Endothelial cell of umbilical vein (primary cell): Measurements from ENCODE around the gene PAPPA. TPM values are rescaled to one million over a fixed set of nuclear protein-coding genes. Genes with fewer than 3 reads are reported as not detected.

Source experiments
- BruUV-seq: library from RNA; stranded (reverse); fragments of 400-500 nt; replicated peaks from 2 replicates; lab custom pipeline; 2021; lab: Mats Ljungman, UMichigan
- CTCF ChIA-PET: fragments of 300-600, 350-600 bp; sonication (Branson Sonifier 250); formaldehyde crosslinking; loops from one replicate; lab custom pipeline; 2021; ENCODE audit warnings: antibody characterized with exemption, inconsistent platforms; lab: Charles Lee
- POLR2A ChIA-PET: fragments of 300-600, 350-600 bp; sonication (Branson Sonifier 250); formaldehyde crosslinking; loops from one replicate; lab custom pipeline; 2021; ENCODE audit warnings: antibody characterized with exemption, inconsistent platforms; lab: Charles Lee
- DNase-seq: peaks from one replicate; pipeline ENCODE4 v3.0.0-alpha.2; 2011; ENCODE audit warnings: low read depth, low spot score
- FAIRE-seq: peaks from 2 replicates; lab custom pipeline; 2011; peaks lifted over from hg19 to GRCh38; lab: Jason Lieb, UNC
- H2AFZ ChIP-seq: 2 replicates; pipeline ENCODE4 v1.6.0; 2012; ENCODE audit warnings: low read depth, low read length, control low read depth, inconsistent platforms
- H3K27ac ChIP-seq: 2 replicates; pipeline ENCODE4 v1.5.1; 2011; ENCODE audit warnings: low read depth, mild to moderate bottlenecking, control low read depth, low read length, moderate library complexity; ENCODE audit not compliant: insufficient read depth
- H3K27me3 ChIP-seq, 2 experiments: 2 replicates each; pipeline versions ENCODE4 v1.6.0 to v1.6.1; 2011; ENCODE audit warnings: low read length in 2 of 2, mixed read lengths in 1 of 2; ENCODE audit not compliant: control insufficient read depth in 2 of 2, insufficient read depth in 2 of 2
- H3K36me3 ChIP-seq, 2 experiments: 2 replicates in 1 of 2; 3 replicates in 1 of 2; pipeline ENCODE4 v1.5.1; 2011; ENCODE audit warnings: low read length in 2 of 2, mild to moderate bottlenecking in 1 of 2, moderate library complexity in 1 of 2; ENCODE audit not compliant: control insufficient read depth in 2 of 2, insufficient read depth in 2 of 2; ENCODE audit errors: extremely low read depth in 1 of 2
- H3K4me1 ChIP-seq: 3 replicates; pipeline ENCODE4 v1.5.1; 2011; ENCODE audit warnings: mild to moderate bottlenecking, low read length; ENCODE audit not compliant: control insufficient read depth, insufficient read depth; ENCODE audit errors: extremely low read depth
- H3K4me2 ChIP-seq: 2 replicates; pipeline ENCODE4 v1.6.1; 2011; ENCODE audit warnings: low read length, control low read depth, mixed read lengths; ENCODE audit not compliant: insufficient read depth
- H3K4me3 ChIP-seq, 3 experiments: fragments of 200-600 bp in 1 of 3; sonication (generic), shearing (Covaris generic) in 1 of 3; replicated peaks in 1 of 3; 2 replicates each; pipeline ENCODE4 v1.5.1; 2011 to 2016; ENCODE audit warnings: control low read depth in 3 of 3, low read length in 3 of 3, mild to moderate bottlenecking in 2 of 3, inconsistent platforms in 1 of 3, low read depth in 1 of 3, moderate library complexity in 1 of 3; ENCODE audit not compliant: insufficient read depth in 1 of 3
- H3K79me2 ChIP-seq: 2 replicates; pipeline ENCODE4 v1.6.0; 2012; ENCODE audit warnings: low read length, inconsistent platforms; ENCODE audit not compliant: control insufficient read depth, insufficient read depth
- H3K9ac ChIP-seq: replicated peaks from 2 replicates; pipeline ENCODE3; 2011; ENCODE audit warnings: low read length, control low read depth; ENCODE audit not compliant: insufficient read depth; ENCODE audit errors: extremely low read depth
- H3K9me1 ChIP-seq: replicated peaks from 3 replicates; pipeline ENCODE4 v1.6.0; 2011; ENCODE audit warnings: mild to moderate bottlenecking, low read length; ENCODE audit not compliant: control insufficient read depth, insufficient read depth; ENCODE audit errors: extremely low read depth
- H3K9me3 ChIP-seq: replicated peaks from 2 replicates; pipeline ENCODE4 v1.5.1; 2012; ENCODE audit warnings: low read length, inconsistent platforms; ENCODE audit not compliant: control insufficient read depth, insufficient read depth
- H4K20me1 ChIP-seq: replicated peaks from 2 replicates; pipeline ENCODE3; 2011; ENCODE audit warnings: mild to moderate bottlenecking, low read length; ENCODE audit not compliant: control insufficient read depth, insufficient read depth; ENCODE audit errors: extremely low read depth
- EZH2 ChIP-seq: IDR thresholded peaks from 2 replicates; pipeline ENCODE4 v1.6.1; 2012; ENCODE audit warnings: borderline replicate concordance, low read depth, mild to moderate bottlenecking, moderate library complexity, low read length, inconsistent platforms; ENCODE audit not compliant: severe bottlenecking
- FOS ChIP-seq: IDR thresholded peaks from 2 replicates; pipeline ENCODE4 v1.6.1; 2011; ENCODE audit warnings: mild to moderate bottlenecking, low read length, moderate library complexity, borderline replicate concordance; ENCODE audit not compliant: insufficient read depth
- GATA2 ChIP-seq: IDR thresholded peaks from 2 replicates; pipeline ENCODE4 v1.7.0; 2011; ENCODE audit warnings: low read depth, mild to moderate bottlenecking, moderate library complexity, mixed read lengths, low read length; ENCODE audit not compliant: insufficient read length, insufficient read depth
- JUN ChIP-seq: IDR thresholded peaks from 2 replicates; pipeline ENCODE4 v1.6.1; 2011; ENCODE audit warnings: borderline replicate concordance, low read depth; ENCODE audit not compliant: insufficient read length, insufficient read depth
- MYC ChIP-seq: IDR thresholded peaks from one replicate; pipeline ENCODE4 v1.6.1; 2011; ENCODE audit warnings: mild to moderate bottlenecking, low read depth, low read length
- POLR2A ChIP-seq: IDR thresholded peaks from 2 replicates; pipeline ENCODE4 v1.6.1; 2012; ENCODE audit warnings: low read depth, mild to moderate bottlenecking, control low read depth, low read length
- POLR2AphosphoS5 ChIP-seq: IDR thresholded peaks from 2 replicates; pipeline ENCODE4 v1.6.1; 2012; ENCODE audit warnings: low read depth, mild to moderate bottlenecking, control low read depth, low read length, moderate library complexity; ENCODE audit not compliant: insufficient read depth
- dilution Hi-C: fragments of 300-500 bp; cut with MboI; formaldehyde crosslinking; loops from one replicate; pipeline ENCODE4 v1.15.0; 2019; ENCODE audit warnings: low sequenced_read_pairs; ENCODE audit not compliant: extremely low pct_ligation_motif_present
- intact Hi-C: fragments of 100-400 bp; cut with micrococcal nuclease; formaldehyde crosslinking; loops from one replicate; pipeline ENCODE4 v1.10.0; 2022
- polyA plus RNA-seq, 4 experiments: library from polyadenylated mRNA; depleted of rRNA in 3 of 4; stranded (reverse) in 3 of 4; unstranded in 1 of 4; fragments of >200 nt; gene quantifications; 2 replicates each; pipeline versions ENCODE4 v1.2.1 to v1.2.3, GENCODE V29; 2011 to 2012; ENCODE audit warnings: missing spikeins in 1 of 4
- total RNA-seq: library from RNA; stranded (reverse); gene quantifications from 2 replicates; pipeline ENCODE4 v1.2.3, GENCODE V29; 2021
- TF ChIP-seq, protein P1 (sequence below): IDR thresholded peaks from 2 replicates; pipeline ENCODE4 v1.6.1; 2011; ENCODE audit not compliant: insufficient read depth, insufficient read length
- TF ChIP-seq, protein P2 (sequence below), 2 donors: IDR thresholded peaks; 1 replicate in 1 of 2; 2 replicates in 1 of 2; pipeline ENCODE4 v1.5.1; 2011; ENCODE audit warnings: low read length in 2 of 2, mild to moderate bottlenecking in 2 of 2, moderate library complexity in 2 of 2, control low read depth in 1 of 2, inconsistent platforms in 1 of 2, low read depth in 1 of 2; ENCODE audit not compliant: insufficient read depth in 1 of 2; ENCODE audit errors: extremely low read depth in 1 of 2

PAPPA gene
- total and polyA plus RNA-seq, 2 donors (not counting 3 experiments of a cell fraction or from before 2014, with no cell fraction given) = 0.13 to 0.41 TPM

DNA sequence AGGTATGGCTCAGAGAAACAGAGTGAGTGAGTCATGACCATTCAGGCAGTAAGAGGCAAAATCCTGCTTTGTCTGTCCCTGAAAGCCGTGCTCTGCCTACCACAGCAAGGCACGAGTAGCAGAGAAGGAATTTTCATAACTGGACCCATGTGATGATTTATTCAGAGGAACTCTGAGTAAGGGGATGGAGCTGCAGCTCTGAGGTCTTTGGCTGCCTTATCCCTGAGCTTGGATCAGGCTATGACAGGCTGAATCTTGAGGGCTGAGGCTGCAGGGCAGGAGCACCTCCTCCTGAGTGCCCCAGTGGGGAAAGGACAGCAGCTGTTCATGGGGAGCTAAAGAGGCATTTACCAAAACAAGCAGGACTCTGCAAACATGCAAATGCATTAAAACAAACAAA, 183.4 kb downstream of the PAPPA start:
- no peak overlapping the region for H3K9ac ChIP-seq

More for the DNA sequence above, 183.4 kb downstream of the PAPPA start:
- H3K4me1 ChIP-seq = no peaks in the 10 kb centered on the region
- FAIRE-seq (no peak), DNase-seq (no peak)
- H3K27ac ChIP-seq = no peak overlapping the region
- TF ChIP-seq POLR2A (no peak), EZH2 (no peak), JUN (no peak), GATA2 (no peak), FOS (no peak), POLR2AphosphoS5 (no peak), MYC (no peak)
- TF ChIP-seq, protein P1, sequence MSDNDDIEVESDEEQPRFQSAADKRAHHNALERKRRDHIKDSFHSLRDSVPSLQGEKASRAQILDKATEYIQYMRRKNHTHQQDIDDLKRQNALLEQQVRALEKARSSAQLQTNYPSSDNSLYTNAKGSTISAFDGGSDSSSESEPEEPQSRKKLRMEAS = no peak
- TF ChIP-seq, protein P2, sequence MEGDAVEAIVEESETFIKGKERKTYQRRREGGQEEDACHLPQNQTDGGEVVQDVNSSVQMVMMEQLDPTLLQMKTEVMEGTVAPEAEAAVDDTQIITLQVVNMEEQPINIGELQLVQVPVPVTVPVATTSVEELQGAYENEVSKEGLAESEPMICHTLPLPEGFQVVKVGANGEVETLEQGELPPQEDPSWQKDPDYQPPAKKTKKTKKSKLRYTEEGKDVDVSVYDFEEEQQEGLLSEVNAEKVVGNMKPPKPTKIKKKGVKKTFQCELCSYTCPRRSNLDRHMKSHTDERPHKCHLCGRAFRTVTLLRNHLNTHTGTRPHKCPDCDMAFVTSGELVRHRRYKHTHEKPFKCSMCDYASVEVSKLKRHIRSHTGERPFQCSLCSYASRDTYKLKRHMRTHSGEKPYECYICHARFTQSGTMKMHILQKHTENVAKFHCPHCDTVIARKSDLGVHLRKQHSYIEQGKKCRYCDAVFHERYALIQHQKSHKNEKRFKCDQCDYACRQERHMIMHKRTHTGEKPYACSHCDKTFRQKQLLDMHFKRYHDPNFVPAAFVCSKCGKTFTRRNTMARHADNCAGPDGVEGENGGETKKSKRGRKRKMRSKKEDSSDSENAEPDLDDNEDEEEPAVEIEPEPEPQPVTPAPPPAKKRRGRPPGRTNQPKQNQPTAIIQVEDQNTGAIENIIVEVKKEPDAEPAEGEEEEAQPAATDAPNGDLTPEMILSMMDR (IDR thresholded peaks at IDR 0.05; ENCODE audit: extremely low read depth in 1 of 2, insufficient read depth in 1 of 2, low read depth in 1 of 2, low read length in 2 of 2) = no peak
- no peak overlapping the region for H2AFZ ChIP-seq
- no peaks in the 10 kb centered on the region for H3K9me1 ChIP-seq
- ChIA-PET CTCF (no interaction called here), POLR2A (no interaction called here)
- no peaks in the 10 kb centered on the region for H3K27me3 ChIP-seq
- no TSS peak for BruUV-seq
- intact Hi-C loops (no loop called here), dilution Hi-C loops (no loop called here)
- no peaks in the 10 kb centered on the region for H3K79me2 ChIP-seq
- no peaks in the 10 kb centered on the region for H3K36me3 ChIP-seq
- H4K20me1 ChIP-seq = no peaks in the 10 kb centered on the region
- no peaks in the 10 kb centered on the region for H3K9me3 ChIP-seq
- no peak overlapping the region for H3K4me2 ChIP-seq
- H3K4me3 ChIP-seq = no peak overlapping the region
